Measurements from ENCODE around the gene ELK3. TPM values are rescaled to one million over a fixed set of nuclear protein-coding genes. Genes with fewer than 3 reads are reported as not detected.
A peak's percentile ranks its signal among the peaks of the same experiment; 100 is the strongest.

ELK3 gene
- total and polyA plus RNA-seq, 9 of the 15 experiments (the other 6 are each of a cell fraction or from before 2014, with no cell fraction given), result 1.5 to 5.5 (median 2.9) TPM

DNA sequence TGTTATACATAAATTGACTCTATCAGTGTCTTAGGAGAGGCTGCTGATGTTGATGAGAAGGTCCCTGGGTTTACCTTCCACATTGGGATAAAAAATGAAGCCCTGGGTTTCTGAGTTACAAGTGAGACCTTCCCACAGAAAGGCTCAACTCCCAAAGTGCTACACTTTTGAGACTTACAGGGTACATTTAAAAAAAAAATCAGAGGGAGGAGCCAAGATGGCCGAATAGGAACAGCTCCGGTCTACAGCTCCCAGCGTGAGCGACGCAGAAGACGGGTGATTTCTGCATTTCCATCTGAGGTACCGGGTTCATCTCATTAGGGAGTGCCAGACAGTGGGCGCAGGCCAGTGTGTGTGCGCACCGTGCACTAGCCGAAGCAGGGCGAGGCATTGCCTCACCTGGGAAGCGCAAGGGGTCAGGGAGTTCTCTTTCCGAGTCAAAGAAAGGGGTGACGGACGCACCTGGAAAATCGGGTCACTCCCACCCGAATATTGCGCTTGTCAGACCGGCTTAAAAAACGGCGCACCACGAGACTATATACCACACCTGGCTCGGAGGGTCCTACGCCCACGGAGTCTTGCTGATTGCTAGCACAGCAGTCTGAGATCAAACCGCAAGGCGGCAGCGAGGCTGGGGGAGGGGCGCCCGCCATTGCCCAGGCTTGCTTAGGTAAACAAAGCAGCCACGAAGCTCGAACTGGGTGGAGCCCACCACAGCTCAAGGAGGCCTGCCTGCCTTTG is 121.7 kb downstream of the ELK3 start (continued):
- 0 out of 2 replicates have a peak, but pooled peaks have one; percentile 47 for TF ChIP-seq NR2C1 (IDR thresholded peaks at IDR 0.05)
- peak; percentile 35; the same call in 1 of the 2 replicates for TF ChIP-seq NR2C1 (tag; IDR thresholded peaks at IDR 0.05)
- peak; percentile 47 for TF ChIP-seq SUPT5H (IDR thresholded peaks at IDR 0.05)
- TF ChIP-seq TAF9B (IDR thresholded peaks at IDR 0.05; ENCODE audit: partially characterized antibody), result peak; percentile 27
- TF ChIP-seq RBFOX2 (IDR thresholded peaks at IDR 0.05; ENCODE audit: low read depth, low read length), result 0 out of 2 replicates have a peak, but pooled peaks have one; percentile 33
- peak in 1 of 2 experiments; percentile 46; a peak in 1 of 4 replicates for TF ChIP-seq NRF1 (conservative IDR thresholded peaks at IDR 0.05 in 1 of 2, IDR thresholded peaks at IDR 0.05 in 1 of 2)
- 0 out of 4 replicates have a peak, but pooled peaks of 1 of the 2 experiments have one; percentile 12 for TF ChIP-seq MAZ (CRISPR knock-in tag; conservative IDR thresholded peaks at IDR 0.05 in 1 of 2, IDR thresholded peaks at IDR 0.05 in 1 of 2)
- TF ChIP-seq MNT (conservative IDR thresholded peaks at IDR 0.05), result peak; percentile 13 to 21; a peak in 1 of 4 replicates
- TF ChIP-seq TAF7 (tag; IDR thresholded peaks at IDR 0.05), result peak; percentile 36; the same call in 1 of the 2 replicates
